Upper lobe of right lung (tissue), 1 donor: ENCODE results near the gene ADAMTS16. TPM values are rescaled to one million over a fixed set of nuclear protein-coding genes. Genes with fewer than 3 reads are reported as not detected.

Experiments
- ATAC-seq: fragments of 200-7000 bp; cut with Tn5 transposase; one replicate; pipeline ENCODE4 v1.9.1; 2020; ENCODE audit warnings: mild to moderate bottlenecking, moderate library complexity
- DNase-seq: peaks from one replicate; pipeline ENCODE4 v3.0.0-alpha.2; 2020
- H3K27ac ChIP-seq: fragments of 200-600 bp; one replicate; pipeline ENCODE4 v1.8.0; 2022
- H3K27me3 ChIP-seq: fragments of 200-600 bp; one replicate; pipeline ENCODE4 v1.8.0; 2022; ENCODE audit warnings: mild to moderate bottlenecking
- H3K36me3 ChIP-seq: fragments of 200-600 bp; one replicate; pipeline ENCODE4 v1.8.0; 2022
- H3K4me1 ChIP-seq: fragments of 200-600 bp; one replicate; pipeline ENCODE4 v1.8.0; 2022
- H3K4me3 ChIP-seq: fragments of 200-600 bp; one replicate; pipeline ENCODE4 v1.8.0; 2022; ENCODE audit warnings: mild to moderate bottlenecking
- H3K9me3 ChIP-seq: fragments of 200-600 bp; one replicate; pipeline ENCODE4 v1.8.0; 2022
- intact Hi-C: fragments of 100-400 bp; cut with DNase I; formaldehyde crosslinking; loops from one replicate; pipeline ENCODE4 v1.11.0; 2022
- total RNA-seq: library from RNA; stranded (reverse); fragmentation: NEBNext Ultra II Directional; extraction: Animal tissue kit (Norgen Biotek cat#: 25700); gene quantifications from one replicate; pipeline ENCODE4 v1.2.1, GENCODE V29; 2021
- TF ChIP-seq, protein P1 (sequence below): fragments of 200-600 bp; IDR thresholded peaks from one replicate; pipeline ENCODE4 v1.8.0; 2022; ENCODE audit warnings: antibody characterized with exemption
- donor health status: DM: no; HTN: yes; CAD: no; lungs with severe emphysema.

Gene ADAMTS16
- total RNA-seq, 1 donor from 2014 or later = 0.26 TPM

GRCh38 chr5:5257353-5257752 is 117.2 kb downstream of the ADAMTS16 start:
- no peak overlapping the region for H3K4me3 ChIP-seq
- no peaks in the 10 kb centered on the region for H3K4me1 ChIP-seq
- TF ChIP-seq, protein P1, sequence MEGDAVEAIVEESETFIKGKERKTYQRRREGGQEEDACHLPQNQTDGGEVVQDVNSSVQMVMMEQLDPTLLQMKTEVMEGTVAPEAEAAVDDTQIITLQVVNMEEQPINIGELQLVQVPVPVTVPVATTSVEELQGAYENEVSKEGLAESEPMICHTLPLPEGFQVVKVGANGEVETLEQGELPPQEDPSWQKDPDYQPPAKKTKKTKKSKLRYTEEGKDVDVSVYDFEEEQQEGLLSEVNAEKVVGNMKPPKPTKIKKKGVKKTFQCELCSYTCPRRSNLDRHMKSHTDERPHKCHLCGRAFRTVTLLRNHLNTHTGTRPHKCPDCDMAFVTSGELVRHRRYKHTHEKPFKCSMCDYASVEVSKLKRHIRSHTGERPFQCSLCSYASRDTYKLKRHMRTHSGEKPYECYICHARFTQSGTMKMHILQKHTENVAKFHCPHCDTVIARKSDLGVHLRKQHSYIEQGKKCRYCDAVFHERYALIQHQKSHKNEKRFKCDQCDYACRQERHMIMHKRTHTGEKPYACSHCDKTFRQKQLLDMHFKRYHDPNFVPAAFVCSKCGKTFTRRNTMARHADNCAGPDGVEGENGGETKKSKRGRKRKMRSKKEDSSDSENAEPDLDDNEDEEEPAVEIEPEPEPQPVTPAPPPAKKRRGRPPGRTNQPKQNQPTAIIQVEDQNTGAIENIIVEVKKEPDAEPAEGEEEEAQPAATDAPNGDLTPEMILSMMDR = no peak
- intact Hi-C loops = no loop called here
- ATAC-seq (no peak), DNase-seq (no peak)
- H3K9me3 ChIP-seq = peaks cover 5% of the 10 kb centered on the region
- no peaks in the 10 kb centered on the region for H3K27me3 ChIP-seq
- no peaks in the 10 kb centered on the region for H3K36me3 ChIP-seq
- no peak overlapping the region for H3K27ac ChIP-seq

DNA sequence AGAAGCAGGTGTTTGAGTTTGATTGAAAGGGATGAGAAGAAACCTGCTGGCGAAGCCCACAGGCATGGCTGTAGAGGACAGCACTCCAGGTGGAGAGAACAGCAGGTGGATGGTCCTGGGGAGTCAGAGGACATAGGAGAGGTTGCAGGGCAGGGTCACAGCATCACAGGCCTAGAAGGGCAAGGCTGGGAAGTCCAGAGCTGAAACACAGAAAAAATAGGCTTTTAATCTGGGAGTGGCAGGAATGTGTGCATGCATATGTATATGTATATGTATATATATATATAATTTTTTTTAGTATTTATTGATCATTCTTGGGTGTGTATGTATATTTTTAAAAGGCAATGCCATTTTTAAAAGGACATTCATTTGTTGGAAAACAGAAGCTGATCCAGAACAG is 118.4 kb downstream of the ADAMTS16 start:
- TF ChIP-seq, protein P1 = no peak
- H3K27me3 ChIP-seq = no peaks in the 10 kb centered on the region
- no peak for DNase-seq
- no peaks in the 10 kb centered on the region for H3K36me3 ChIP-seq
- intact Hi-C loops = no loop called here
- no peak for ATAC-seq
- H3K4me1 ChIP-seq = no peaks in the 10 kb centered on the region
- no peak overlapping the region for H3K27ac ChIP-seq
- H3K4me3 ChIP-seq = no peak overlapping the region
- H3K9me3 ChIP-seq = peaks cover 5% of the 10 kb centered on the region

- intact Hi-C loops = no loop called here
- ATAC-seq = peak; percentile 11
- Histone ChIP-seq H3K27me3 (no peaks in the 10 kb centered on the region), H3K4me3 (no peak overlapping the region), H3K4me1 (no peaks in the 10 kb centered on the region), H3K27ac (no peak overlapping the region), H3K36me3 (no peaks in the 10 kb centered on the region), H3K9me3 (no peaks in the 10 kb centered on the region)
- DNase-seq = no peak
- TF ChIP-seq, protein P1 = no peak
Measured at GRCh38 chr5:5264727-5265126, 124.6 kb downstream of the ADAMTS16 start.

GRCh38 chr5:5266297-5266696 is 126.2 kb downstream of the ADAMTS16 start:
- ATAC-seq = no peak
- intact Hi-C loops = no loop called here

DNA sequence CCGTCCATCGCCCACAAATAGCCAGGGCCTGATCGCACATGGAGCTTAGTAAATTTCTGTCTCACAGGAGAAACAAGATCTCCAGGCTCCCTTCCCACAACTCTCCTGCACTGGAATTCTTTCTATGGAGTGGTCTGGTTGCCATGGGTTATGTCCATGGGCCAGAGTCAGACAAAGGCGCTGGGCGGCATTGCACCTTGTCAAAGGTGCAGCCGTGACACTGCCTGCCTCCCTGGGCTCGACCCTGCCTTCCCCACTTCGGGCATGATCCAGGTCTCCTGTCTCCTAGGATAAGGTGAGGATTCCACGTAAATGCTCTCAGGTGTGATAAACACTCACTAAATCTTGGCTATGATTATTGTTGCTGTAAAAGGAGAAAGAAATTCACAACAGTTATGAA is 130.0 kb downstream of the ADAMTS16 start:
- no peak for ATAC-seq
- intact Hi-C loops = no loop called here
- no peaks in the 10 kb centered on the region for H3K36me3 ChIP-seq
- peaks cover 4% of the 10 kb centered on the region for H3K4me1 ChIP-seq
- no peaks in the 10 kb centered on the region for H3K9me3 ChIP-seq
- TF ChIP-seq, protein P1 = no peak
- H3K27me3 ChIP-seq = no peaks in the 10 kb centered on the region
- no peak overlapping the region for H3K4me3 ChIP-seq
- no peak overlapping the region for H3K27ac ChIP-seq
- no peak for DNase-seq

More at GRCh38 chr5:5266297-5266696, 126.2 kb downstream of the ADAMTS16 start:
- Histone ChIP-seq H3K27me3 (no peaks in the 10 kb centered on the region), H3K4me1 (no peaks in the 10 kb centered on the region), H3K36me3 (no peaks in the 10 kb centered on the region), H3K4me3 (no peak overlapping the region), H3K27ac (no peak overlapping the region), H3K9me3 (no peaks in the 10 kb centered on the region)
- TF ChIP-seq, protein P1 = no peak
- no peak for DNase-seq
